IMR-90 (cell line): Measurements from ENCODE around the gene AUH. TPM values are rescaled to one million over a fixed set of nuclear protein-coding genes. Genes with fewer than 3 reads are reported as not detected.

Experiments used
- ATAC-seq: fragments of 200-7000 bp; cut with Tn5 transposase; 2 replicates; pipeline ENCODE4 v1.9.1; 2020; ENCODE audit warnings: low read depth, mild to moderate bottlenecking, moderate library complexity
- BruUV-seq: library from RNA; stranded (reverse); fragments of 400-500 nt; replicated peaks from 2 replicates; lab custom pipeline; 2021; lab: Mats Ljungman, UMichigan
- CTCF ChIA-PET: fragments of 300-600 bp; formaldehyde crosslinking; extraction: SDS; loops from one replicate; lab custom pipeline; 2021; ENCODE audit warnings: antibody characterized with exemption; lab: Yijun Ruan, JAX
- POLR2A ChIA-PET: fragments of 300-600 bp; sonication (Branson Sonifier 250); formaldehyde crosslinking; loops from one replicate; lab custom pipeline; 2022; ENCODE audit warnings: antibody characterized with exemption; ENCODE audit not compliant: unreplicated experiment; lab: Charles Lee
- DNase-seq: peaks from one replicate; pipeline ENCODE4 v3.0.0; 2013
- H2AFZ ChIP-seq: replicated peaks from 2 replicates; pipeline ENCODE3; 2013; ENCODE audit warnings: low read length, mild to moderate bottlenecking; ENCODE audit not compliant: poor library complexity
- H2AK5ac ChIP-seq: 2 replicates; pipeline ENCODE4 v1.6.1; 2013; ENCODE audit warnings: low read depth, low read length, inconsistent platforms
- H2AK9ac ChIP-seq: replicated peaks from 2 replicates; pipeline ENCODE3; 2013; ENCODE audit warnings: mild to moderate bottlenecking, low read depth, low read length, moderate library complexity; ENCODE audit not compliant: poor library complexity
- H2BK120ac ChIP-seq: 2 replicates; pipeline ENCODE4 v1.6.1; 2013; ENCODE audit warnings: low read depth, low read length, inconsistent platforms
- H2BK15ac ChIP-seq: 3 replicates; pipeline ENCODE4 v1.6.1; 2013; ENCODE audit warnings: low read depth, low read length, inconsistent platforms
- H2BK20ac ChIP-seq: 2 replicates; pipeline ENCODE4 v1.6.1; 2013; ENCODE audit warnings: low read depth, mild to moderate bottlenecking, inconsistent platforms, low read length, moderate library complexity
- H2BK5ac ChIP-seq: 2 replicates; pipeline ENCODE4 v1.6.1; 2013; ENCODE audit warnings: mild to moderate bottlenecking, low read depth, low read length, inconsistent platforms; ENCODE audit not compliant: poor library complexity, severe bottlenecking
- H3K14ac ChIP-seq: replicated peaks from 2 replicates; pipeline ENCODE4 v1.6.1; 2013; ENCODE audit warnings: low read depth, low read length, inconsistent platforms
- H3K18ac ChIP-seq: 2 replicates; pipeline ENCODE4 v1.6.1; 2013; ENCODE audit warnings: low read depth, low read length, control low read depth
- H3K23ac ChIP-seq: 2 replicates; pipeline ENCODE4 v1.6.1; 2013; ENCODE audit warnings: low read depth, low read length, inconsistent platforms
- H3K27ac ChIP-seq: 2 replicates; pipeline ENCODE4 v1.5.1; 2013; ENCODE audit warnings: mild to moderate bottlenecking, control low read depth, low read length; ENCODE audit not compliant: insufficient read depth
- H3K27me3 ChIP-seq: 2 replicates; pipeline ENCODE4 v1.6.1; 2013; ENCODE audit warnings: low read length; ENCODE audit not compliant: control insufficient read depth, insufficient read depth
- H3K36me3 ChIP-seq: 2 replicates; pipeline ENCODE4 v1.6.1; 2013; ENCODE audit warnings: low read length, mixed read lengths; ENCODE audit not compliant: control insufficient read depth, insufficient read depth
- H3K4ac ChIP-seq: 2 replicates; pipeline ENCODE4 v1.6.1; 2013; ENCODE audit warnings: low read depth, low read length, inconsistent platforms
- H3K4me1 ChIP-seq: 2 replicates; pipeline ENCODE4 v1.6.1; 2013; ENCODE audit warnings: low read length, mixed read lengths; ENCODE audit not compliant: control insufficient read depth, insufficient read depth
- H3K4me2 ChIP-seq: 2 replicates; pipeline ENCODE4 v1.6.1; 2013; ENCODE audit warnings: low read depth, mild to moderate bottlenecking, control low read depth, low read length, moderate library complexity
- H3K4me3 ChIP-seq: 2 replicates; pipeline ENCODE4 v1.5.1; 2013; ENCODE audit warnings: low read depth, mild to moderate bottlenecking, control low read depth, low read length, moderate library complexity; ENCODE audit not compliant: insufficient read depth
- H3K56ac ChIP-seq: 2 replicates; pipeline ENCODE4 v1.6.1; 2013; ENCODE audit warnings: low read length, inconsistent platforms; ENCODE audit not compliant: insufficient read depth; ENCODE audit errors: extremely low read depth
- H3K79me1 ChIP-seq, 2 experiments: 2 replicates each; pipeline ENCODE4 v1.6.1; 2013; ENCODE audit warnings: low read length in 2 of 2, inconsistent platforms in 1 of 2, low read depth in 1 of 2
- H3K9ac ChIP-seq: 2 replicates; pipeline ENCODE4 v1.6.1; 2013; ENCODE audit warnings: low read depth, low read length, control low read depth
- H3K9me1 ChIP-seq: 2 replicates; pipeline ENCODE4 v1.6.1; 2013; ENCODE audit warnings: low read length, inconsistent platforms; ENCODE audit not compliant: insufficient read depth
- H3K9me3 ChIP-seq: 2 replicates; pipeline ENCODE4 v1.6.1; 2013; ENCODE audit warnings: low read length; ENCODE audit not compliant: control insufficient read depth, insufficient read depth
- H4K20me1 ChIP-seq: 2 replicates; pipeline ENCODE4 v1.6.1; 2013; ENCODE audit warnings: low read length, inconsistent platforms; ENCODE audit not compliant: insufficient read depth
- H4K5ac ChIP-seq: 2 replicates; pipeline ENCODE4 v1.6.1; 2013; ENCODE audit warnings: mild to moderate bottlenecking, low read depth, low read length, control low read depth
- H4K8ac ChIP-seq, 2 experiments: 2 replicates each; pipeline ENCODE4 v1.6.1; 2013; ENCODE audit warnings: low read depth in 2 of 2, low read length in 2 of 2, control low read depth in 1 of 2, inconsistent platforms in 1 of 2
- H4K91ac ChIP-seq: 2 replicates; pipeline ENCODE4 v1.6.1; 2013; ENCODE audit warnings: low read depth, low read length, inconsistent platforms; ENCODE audit not compliant: insufficient read depth
- SMC3 ChIP-seq: fragments of 150-350 bp; IDR thresholded peaks from 2 replicates; pipeline ENCODE4 v1.6.1; 2016; ENCODE audit warnings: low read depth, mild to moderate bottlenecking, antibody characterized with exemption, low read length, moderate library complexity
- WGBS, 2 experiments: methylation state at CpG; one replicate each; pipeline versions ENCODE4 v1.1.5 to v1.1.7; 2013; ENCODE audit warnings: missing lambda C conversion rate in 2 of 2; ENCODE audit not compliant: insufficient read length in 1 of 2; ENCODE audit errors: extremely low coverage in 2 of 2; 5-methylcytosine and 5-hydroxymethylcytosine counted together
- dilution Hi-C: fragments of 300-500 bp; cut with HindIII; formaldehyde crosslinking; loops from one replicate; pipeline ENCODE4 v1.14.3; 2018; ENCODE audit warnings: low sequenced_read_pairs; ENCODE audit not compliant: unreplicated experiment
- in situ Hi-C: fragments of 300-500 bp; cut with MboI; formaldehyde crosslinking; loops from 3 replicates; pipeline ENCODE4 v1.14.3; 2019; ENCODE audit warnings: low sequenced_read_pairs, inconsistent platforms, mixed read lengths
- intact Hi-C: fragments of 100-400 bp; cut with micrococcal nuclease; formaldehyde crosslinking; loops from 2 replicates; pipeline ENCODE4 v1.10.0; 2022
- polyA plus RNA-seq, 3 experiments: library from polyadenylated mRNA; depleted of rRNA; stranded (reverse); fragments of >200 nt; gene quantifications; 2 replicates each; pipeline ENCODE4 v1.2.3, GENCODE V29; 2012; ENCODE audit warnings: low replicate concordance in 1 of 3
- total RNA-seq: library from RNA; depleted of rRNA; stranded (reverse); fragments of >200 nt; gene quantifications from 2 replicates; pipeline ENCODE4 v1.2.3, GENCODE V29; 2012

AUH gene
- total and polyA plus RNA-seq, 2 of the 4 experiments (the other 2 are of a cell fraction), result 5.9 to 8.1 TPM

- Histone ChIP-seq H2AFZ (no peak overlapping the region), H3K14ac (peak overlapping the region; percentile 15; the same call in 1 of the 2 replicates), H2BK5ac (peak overlapping the region; percentile 25), H2BK120ac (no peak overlapping the region), H3K4ac (no peak overlapping the region), H3K79me1 (peaks cover 0 to 15% of the 10 kb centered on the region in 2 experiments; a peak in 1 of 4 replicates), H2BK20ac (no peak overlapping the region; the same call in 1 of the 2 replicates), H3K27me3 (no peaks in the 10 kb centered on the region), H3K4me2 (peak overlapping the region; percentile 17; the same call in 1 of the 2 replicates), H3K9ac (peak overlapping the region; percentile 28; the same call in 1 of the 2 replicates), H2BK15ac (0 out of 3 replicates have a peak overlapping the region, but pooled peaks have one; percentile 47), H3K4me3 (no peak overlapping the region), H3K36me3 (no peaks in the 10 kb centered on the region), H3K56ac (no peak overlapping the region), H4K8ac (peak overlapping the region in 1 of 2 experiments; percentile 44; a peak in 1 of 4 replicates), H3K18ac (peak overlapping the region; percentile 97), H4K5ac (peak overlapping the region; percentile 95), H3K9me1 (peaks cover 16% of the 10 kb centered on the region), H3K9me3 (no peaks in the 10 kb centered on the region), H2AK9ac (no peak overlapping the region), H3K4me1 (peaks cover 14% of the 10 kb centered on the region), H4K20me1 (no peaks in the 10 kb centered on the region), H3K27ac (peak overlapping the region; percentile 97; the same call in 1 of the 2 replicates), H3K23ac (no peak overlapping the region), H2AK5ac (peak overlapping the region; percentile 37; the same call in 1 of the 2 replicates), H4K91ac (0 out of 2 replicates have a peak overlapping the region, but pooled peaks have one; percentile 2)
- no peak for TF ChIP-seq SMC3
- ChIA-PET CTCF (no interaction called here), POLR2A (no interaction called here)
- in situ Hi-C loops, result no loop called here
- dilution Hi-C loops, result no loop called here
- intact Hi-C loops, result no loop called here
- peak; percentile 77 for ATAC-seq
- no TSS peak for BruUV-seq
- peak; percentile 12 for DNase-seq
- 24% methylated on average over 2 of the region's 4 CpGs; no CpG with 5 or more reads in 1 of the 2 experiments for WGBS, 2 experiments
Observed at GRCh38 chr9:91241909-91242308, 119.8 kb downstream of the AUH start.
